HepG2 (cell line): Measurements from ENCODE around the gene GRAMD1A. TPM values are rescaled to one million over a fixed set of nuclear protein-coding genes. Genes with fewer than 3 reads are reported as not detected.

Experiments used
- AHR ChIP-seq: IDR thresholded peaks from 2 replicates; pipeline ENCODE4 v1.6.1; 2018; ENCODE audit warnings: missing genetic modification reagents, missing compliant biosample characterization
- BORCS8-MEF2B ChIP-seq: sonication (generic); formaldehyde crosslinking; IDR thresholded peaks from 2 replicates; pipeline ENCODE4 v1.8.0; 2022; ENCODE audit warnings: mild to moderate bottlenecking, missing genetic modification reagents
- BRD4 ChIP-seq: sonication (generic); formaldehyde crosslinking; IDR thresholded peaks from 2 replicates; pipeline ENCODE4 v1.4.0; 2020; ENCODE audit warnings: missing genetic modification reagents
- CEBPG ChIP-seq: IDR thresholded peaks from 2 replicates; pipeline ENCODE4 v1.6.1; 2016
- FOXC1 ChIP-seq: sonication (generic); formaldehyde crosslinking; IDR thresholded peaks from 2 replicates; pipeline ENCODE4 v1.8.0; 2022; ENCODE audit warnings: mild to moderate bottlenecking, missing genetic modification reagents, borderline replicate concordance
- FOXK2 ChIP-seq: fragments of 450-650 bp; IDR thresholded peaks from 2 replicates; pipeline ENCODE4 v1.6.1; 2016
- HHEX ChIP-seq: IDR thresholded peaks from 2 replicates; pipeline ENCODE4 v1.6.1; 2016; ENCODE audit warnings: control low read depth
- KDM6A ChIP-seq: IDR thresholded peaks from 2 replicates; pipeline ENCODE4 v1.6.1; 2016; ENCODE audit warnings: low read depth
- KLF13 ChIP-seq: sonication (generic); formaldehyde crosslinking; IDR thresholded peaks from 2 replicates; pipeline ENCODE4 v1.4.0; 2020; ENCODE audit warnings: mild to moderate bottlenecking, missing genetic modification reagents
- MAX ChIP-seq: IDR thresholded peaks from 2 replicates; pipeline ENCODE4 v1.6.1; 2012; ENCODE audit warnings: inconsistent platforms
- NCOA1 ChIP-seq: sonication (generic); formaldehyde crosslinking; IDR thresholded peaks from 2 replicates; pipeline ENCODE4 v1.9.0; 2021; ENCODE audit warnings: missing genetic modification reagents
- NFE2 ChIP-seq: sonication (generic); formaldehyde crosslinking; IDR thresholded peaks from 2 replicates; pipeline ENCODE4 v1.4.0; 2020; ENCODE audit warnings: missing genetic modification reagents
- NR2F1 ChIP-seq, 2 experiments: fragments of 450-650 bp in 1 of 2; formaldehyde crosslinking in 1 of 2; IDR thresholded peaks; 2 replicates each; pipeline versions ENCODE4 v1.5.0 to v1.6.1; 2016 to 2020; ENCODE audit warnings: mild to moderate bottlenecking in 1 of 2, missing compliant biosample characterization in 1 of 2, missing genetic modification reagents in 1 of 2, moderate library complexity in 1 of 2
- PHF21A ChIP-seq: sonication (generic); formaldehyde crosslinking; IDR thresholded peaks from 2 replicates; pipeline ENCODE4 v1.5.0; 2020; ENCODE audit warnings: mild to moderate bottlenecking, missing genetic modification reagents
- RARA ChIP-seq: IDR thresholded peaks from 2 replicates; pipeline ENCODE4 v1.6.1; 2016; ENCODE audit warnings: missing genetic modification reagents, missing compliant biosample characterization
- RERE ChIP-seq: IDR thresholded peaks from 2 replicates; pipeline ENCODE4 v1.6.1; 2016; ENCODE audit warnings: low read depth, missing genetic modification reagents, missing compliant biosample characterization
- SOX6 ChIP-seq, 2 experiments: fragments of 450-650 bp in 1 of 2; sonication (generic) in 1 of 2; formaldehyde crosslinking in 1 of 2; IDR thresholded peaks; 2 replicates each; pipeline versions ENCODE4 v1.4.0 to v1.6.1; 2017 to 2020; ENCODE audit warnings: antibody characterized with exemption in 1 of 2, mild to moderate bottlenecking in 1 of 2, missing genetic modification reagents in 1 of 2
- ZBTB7B ChIP-seq: sonication (generic); formaldehyde crosslinking; IDR thresholded peaks from 2 replicates; pipeline ENCODE4 v1.4.0; 2020; ENCODE audit warnings: missing genetic modification reagents
- ZNF136 ChIP-seq: sonication (generic); formaldehyde crosslinking; IDR thresholded peaks from 2 replicates; pipeline ENCODE4 v1.8.1; 2022; ENCODE audit warnings: low read depth, mild to moderate bottlenecking, moderate library complexity, missing genetic modification reagents
- ZNF205 ChIP-seq: IDR thresholded peaks from 2 replicates; pipeline ENCODE4 v1.6.1; 2018; ENCODE audit warnings: missing biosample characterization, missing genetic modification reagents
- ZNF224 ChIP-seq: sonication (generic); formaldehyde crosslinking; IDR thresholded peaks from 2 replicates; pipeline ENCODE4 v1.5.0; 2020; ENCODE audit warnings: mild to moderate bottlenecking, missing genetic modification reagents
- ZNF256 ChIP-seq: sonication (generic); formaldehyde crosslinking; conservative IDR thresholded peaks from 2 replicates; pipeline ENCODE4 v1.4.0; 2020; ENCODE audit warnings: missing genetic modification reagents
- ZNF891 ChIP-seq: sonication (generic); formaldehyde crosslinking; IDR thresholded peaks from 2 replicates; pipeline ENCODE4 v1.5.0; 2020; ENCODE audit warnings: mild to moderate bottlenecking, missing genetic modification reagents
- polyA plus RNA-seq, 8 experiments: library from polyadenylated mRNA; depleted of rRNA in 3 of 8; stranded (reverse) in 7 of 8; unstranded in 1 of 8; fragments of >200 nt; fragmentation: Illumina TruSeq in 4 of 8; extraction: Trizol in 4 of 8; gene quantifications; 2 replicates each; pipeline versions ENCODE4 v1.2.1 to v1.2.3, GENCODE V29; 2011 to 2016; ENCODE audit warnings: low read depth in 4 of 8, missing spikeins in 1 of 8, mixed read lengths in 1 of 8; ENCODE audit not compliant: insufficient read depth in 1 of 8
- total RNA-seq, 5 experiments: library from RNA; depleted of rRNA; stranded (reverse); fragments of >200 nt; fragmentation: Illumina TruSeq; extraction: Trizol; gene quantifications; 2 replicates each; pipeline ENCODE4 v1.2.3, GENCODE V29; 2016; ENCODE audit warnings: low read depth in 1 of 5
- TF ChIP-seq, protein P1 (sequence below): sonication (generic); formaldehyde crosslinking; IDR thresholded peaks from 2 replicates; pipeline ENCODE4 v1.8.0; 2022; ENCODE audit warnings: missing genetic modification reagents, mild to moderate bottlenecking, inconsistent platforms, borderline replicate concordance

The GRAMD1A gene
- total and polyA plus RNA-seq, 2 of the 13 experiments (the other 11 are each of a cell fraction or from before 2014, with no cell fraction given), result 14.7 to 181 TPM

DNA sequence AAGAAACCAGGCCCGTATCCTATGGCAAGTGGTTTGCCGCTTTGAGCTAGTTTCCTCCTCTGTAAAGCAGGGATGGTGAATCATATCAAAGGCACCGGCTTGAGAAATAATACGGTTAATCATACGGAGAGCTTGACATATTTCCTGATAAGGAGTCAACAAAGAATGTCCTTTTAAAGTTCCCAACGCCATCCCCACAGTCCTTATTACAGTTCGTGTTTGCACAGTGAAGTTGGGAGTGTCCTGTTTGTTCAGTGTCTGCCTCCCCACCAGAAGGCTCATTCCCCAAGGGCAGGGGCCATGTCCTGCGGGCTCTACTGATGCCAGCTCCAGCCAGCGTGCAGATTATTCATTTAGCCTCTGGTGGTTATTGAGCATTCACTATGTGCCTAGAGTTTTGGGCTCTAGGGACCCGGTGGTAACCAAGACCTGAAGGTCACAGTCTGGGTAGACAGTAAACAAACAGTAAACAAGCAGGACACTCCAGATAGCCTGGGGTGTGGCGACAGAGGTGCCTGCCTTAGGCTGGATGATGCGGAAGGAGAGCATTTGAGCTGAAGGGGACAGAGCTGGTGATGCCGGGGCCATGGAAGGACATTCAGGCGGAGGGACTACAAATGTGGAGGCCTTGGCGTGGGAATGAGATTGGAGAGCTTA lies 6.3 kb downstream of the GRAMD1A start (continued):
- peak; percentile 53 to 56; a peak in 2 of 4 replicates for TF ChIP-seq NR2F1 (CRISPR knock-in tag; IDR thresholded peaks at IDR 0.05)
- TF ChIP-seq, protein P1, sequence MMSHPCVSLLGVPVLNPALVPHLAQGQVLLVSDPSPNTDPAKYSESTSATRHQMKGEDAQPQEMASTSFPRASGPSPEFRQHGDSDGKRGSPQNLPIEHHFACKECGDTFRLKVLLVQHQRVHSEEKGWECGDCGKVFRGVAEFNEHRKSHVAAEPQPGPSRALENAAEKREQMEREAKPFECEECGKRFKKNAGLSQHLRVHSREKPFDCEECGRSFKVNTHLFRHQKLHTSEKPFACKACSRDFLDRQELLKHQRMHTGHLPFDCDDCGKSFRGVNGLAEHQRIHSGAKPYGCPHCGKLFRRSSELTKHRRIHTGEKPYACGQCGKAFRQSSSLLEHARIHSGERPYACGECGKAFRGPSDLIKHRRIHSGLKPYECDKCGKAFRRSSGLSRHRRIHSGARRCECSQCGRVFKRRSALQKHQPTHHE (CRISPR knock-in tag), result no peak; the same call in 1 of the 2 replicates
- peak; percentile 76 for TF ChIP-seq FOXK2
- no peak for TF ChIP-seq SOX6 (IDR thresholded peaks at IDR 0.05)
- peak; percentile 94 for TF ChIP-seq SOX6 (CRISPR knock-in tag; IDR thresholded peaks at IDR 0.05)
- no peak for TF ChIP-seq AHR (CRISPR knock-in tag)
- peak; percentile 58; the same call in 1 of the 2 replicates for TF ChIP-seq MAX
- 0 out of 2 replicates have a peak, but pooled peaks have one; percentile 29 for TF ChIP-seq BORCS8-MEF2B (CRISPR knock-in tag)
- TF ChIP-seq FOXC1 (CRISPR knock-in tag), result 0 out of 2 replicates have a peak, but pooled peaks have one; percentile 11
- peak; percentile 75 for TF ChIP-seq CEBPG (CRISPR knock-in tag)
- TF ChIP-seq ZNF224 (CRISPR knock-in tag), result no peak
- peak; percentile 75; the same call in 1 of the 2 replicates for TF ChIP-seq ZBTB7B (CRISPR knock-in tag)
- 0 out of 2 replicates have a peak, but pooled peaks have one; percentile 11 for TF ChIP-seq ZNF891 (CRISPR knock-in tag)
- TF ChIP-seq ZNF256 (CRISPR knock-in tag), result 0 out of 2 replicates have a peak, but pooled peaks have one; percentile 31
- TF ChIP-seq RARA (CRISPR knock-in tag), result peak; percentile 96
- peak; percentile 98 for TF ChIP-seq RERE (CRISPR knock-in tag)
- TF ChIP-seq PHF21A (CRISPR knock-in tag), result peak; percentile 97
- peak; percentile 78; the same call in 1 of the 2 replicates for TF ChIP-seq ZNF136 (CRISPR knock-in tag)
- TF ChIP-seq KLF13 (CRISPR knock-in tag), result no peak
- peak; percentile 59 for TF ChIP-seq KDM6A
- TF ChIP-seq NCOA1 (CRISPR knock-in tag), result 0 out of 2 replicates have a peak, but pooled peaks have one; percentile 51
- TF ChIP-seq HHEX (CRISPR knock-in tag), result peak; percentile 95
- peak; percentile 39 for TF ChIP-seq ZNF205
- no peak for TF ChIP-seq NFE2
- TF ChIP-seq BRD4, result peak; percentile 62; the same call in 1 of the 2 replicates
